Type B pancreatic cell (in vitro differentiated cells): Measurements from ENCODE around the gene PCDHGB5. TPM values are rescaled to one million over a fixed set of nuclear protein-coding genes. Genes with fewer than 3 reads are reported as not detected.
"Not testable (repeated sequence)": the region's sequence is repeated elsewhere in the genome, so short reads cannot be mapped to it uniquely, and the experiment has no call there.

Source experiments
- DNase-seq: peaks from one replicate; pipeline ENCODE4 v3.0.0; 2021; ENCODE audit warnings: mixed read lengths; ENCODE audit not compliant: unreplicated experiment; ENCODE audit errors: extremely low spot score
- H3K27ac Mint-ChIP-seq: 2 replicates; pipeline ENCODE4 v1.8.0; 2021; ENCODE audit warnings: mild to moderate bottlenecking, mixed read lengths
- H3K27me3 Mint-ChIP-seq: 2 replicates; pipeline ENCODE4 v1.8.0; 2021; ENCODE audit warnings: mixed read lengths
- H3K36me3 Mint-ChIP-seq: 2 replicates; pipeline ENCODE4 v1.8.0; 2021; ENCODE audit warnings: mixed read lengths
- H3K4me1 Mint-ChIP-seq: one replicate; pipeline ENCODE4 v1.8.0; 2021; ENCODE audit warnings: mixed read lengths; ENCODE audit not compliant: unreplicated experiment
- H3K4me3 Mint-ChIP-seq: 2 replicates; pipeline ENCODE4 v1.8.0; 2021; ENCODE audit warnings: mild to moderate bottlenecking, mixed read lengths
- H3K9me3 Mint-ChIP-seq: 2 replicates; pipeline ENCODE4 v1.8.0; 2021; ENCODE audit warnings: mixed read lengths
- CTCF ChIP-seq: fragments of 200-600 bp; sonication (generic); conservative IDR thresholded peaks from 2 replicates; pipeline ENCODE4 v1.5.0; 2021; ENCODE audit warnings: antibody characterized with exemption, mild to moderate bottlenecking
- total RNA-seq: library from RNA; stranded (reverse); gene quantifications from 2 replicates; pipeline ENCODE4 v1.2.1, GENCODE V29; 2021; ENCODE audit warnings: low replicate concordance

Gene PCDHGB5
- total RNA-seq, 1 donor from 2014 or later: 2.6 TPM

GRCh38 chr5:141384471-141385267 is 13.1 kb upstream of the PCDHGB5 start:
- TF ChIP-seq CTCF: no peak
- no peak overlapping the region for H3K4me3 Mint-ChIP-seq
- no peak overlapping the region for H3K27ac Mint-ChIP-seq
- no peaks in the 10 kb centered on the region for H3K27me3 Mint-ChIP-seq
- no peaks in the 10 kb centered on the region for H3K9me3 Mint-ChIP-seq
- no peaks in the 10 kb centered on the region for H3K4me1 Mint-ChIP-seq
- H3K36me3 Mint-ChIP-seq: peaks cover 7% of the 10 kb centered on the region
- peak; percentile 58 for DNase-seq

GRCh38 chr5:141387557-141388311 is 10.0 kb upstream of the PCDHGB5 start, which contains the start of gene PCDHGB4:
TSS of gene PCDHGB4 (plus strand) at chr5:141387698. CDS start at chr5:141387885, 187 bp downstream.
- H3K9me3 Mint-ChIP-seq, H3K27ac Mint-ChIP-seq, H3K4me1 Mint-ChIP-seq, H3K27me3 Mint-ChIP-seq: not testable (repeated sequence)
- peak within 1 kb of the TSS; percentile 85 for H3K4me3 Mint-ChIP-seq
- H3K36me3 Mint-ChIP-seq: peaks cover 16% of the 10 kb centered on the region
- peak; percentile 67 for DNase-seq
- peak; percentile 67 for TF ChIP-seq CTCF

- Mint-ChIP-seq H3K4me3 (peak overlapping the region; percentile 68), H3K4me1 (no peaks in the 10 kb centered on the region), H3K9me3 (peaks cover 6% of the 10 kb centered on the region), H3K36me3 (peaks cover 16% of the 10 kb centered on the region), H3K27me3 (no peaks in the 10 kb centered on the region), H3K27ac (no peak overlapping the region)
- no peak for DNase-seq
- TF ChIP-seq CTCF: no peak
Measured at GRCh38 chr5:141388661-141389060, 9.1 kb upstream of the PCDHGB5 start.

- TF ChIP-seq CTCF: no peak
- H3K27me3 Mint-ChIP-seq: no peaks in the 10 kb centered on the region
- H3K4me3 Mint-ChIP-seq: no peak overlapping the region
- peak; percentile 55 for DNase-seq
- peaks cover 10% of the 10 kb centered on the region for H3K9me3 Mint-ChIP-seq
- H3K4me1 Mint-ChIP-seq: no peaks in the 10 kb centered on the region
- peaks cover 20% of the 10 kb centered on the region for H3K36me3 Mint-ChIP-seq
- H3K27ac Mint-ChIP-seq: peak overlapping the region; percentile 4
Measured at GRCh38 chr5:141389153-141390042, 8.3 kb upstream of the PCDHGB5 start.

GRCh38 chr5:141392429-141393198 is 5.1 kb upstream of the PCDHGB5 start, which contains the start of gene PCDHGA8:
TSS of gene PCDHGA8 (plus strand) at chr5:141392633. CDS start at chr5:141392814, 181 bp downstream.
- no peak for TF ChIP-seq CTCF
- Mint-ChIP-seq H3K9me3 (peaks cover 14% of the 10 kb centered on the region), H3K27me3 (no peaks in the 10 kb centered on the region), H3K4me1 (no peaks in the 10 kb centered on the region), H3K36me3 (peaks cover 22% of the 10 kb centered on the region), H3K27ac (no peak within 1 kb of the TSS), H3K4me3 (no peak within 1 kb of the TSS)
- no peak for DNase-seq
